Pulmonary artery endothelial cell (primary cell): ENCODE measurements around the gene ENPP4. TPM values are rescaled to one million over a fixed set of nuclear protein-coding genes. Genes with fewer than 3 reads are reported as not detected.
"Not testable (repeated sequence)": the region's sequence is repeated elsewhere in the genome, so short reads cannot be mapped to it uniquely, and the experiment has no call there.

Experiments used
- DNase-seq: peaks from one replicate; pipeline ENCODE4 v3.0.0-alpha.2; 2011; ENCODE audit warnings: low read depth, low spot score
- total RNA-seq: library from RNA; depleted of rRNA; stranded (reverse); fragments of >200 nt; gene quantifications from 2 replicates; pipeline ENCODE4 v1.2.3, GENCODE V29; 2014

ENPP4 gene, protein sequence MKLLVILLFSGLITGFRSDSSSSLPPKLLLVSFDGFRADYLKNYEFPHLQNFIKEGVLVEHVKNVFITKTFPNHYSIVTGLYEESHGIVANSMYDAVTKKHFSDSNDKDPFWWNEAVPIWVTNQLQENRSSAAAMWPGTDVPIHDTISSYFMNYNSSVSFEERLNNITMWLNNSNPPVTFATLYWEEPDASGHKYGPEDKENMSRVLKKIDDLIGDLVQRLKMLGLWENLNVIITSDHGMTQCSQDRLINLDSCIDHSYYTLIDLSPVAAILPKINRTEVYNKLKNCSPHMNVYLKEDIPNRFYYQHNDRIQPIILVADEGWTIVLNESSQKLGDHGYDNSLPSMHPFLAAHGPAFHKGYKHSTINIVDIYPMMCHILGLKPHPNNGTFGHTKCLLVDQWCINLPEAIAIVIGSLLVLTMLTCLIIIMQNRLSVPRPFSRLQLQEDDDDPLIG
- 8.7 and 11.9 TPM in 2 replicates for total RNA-seq

DNA sequence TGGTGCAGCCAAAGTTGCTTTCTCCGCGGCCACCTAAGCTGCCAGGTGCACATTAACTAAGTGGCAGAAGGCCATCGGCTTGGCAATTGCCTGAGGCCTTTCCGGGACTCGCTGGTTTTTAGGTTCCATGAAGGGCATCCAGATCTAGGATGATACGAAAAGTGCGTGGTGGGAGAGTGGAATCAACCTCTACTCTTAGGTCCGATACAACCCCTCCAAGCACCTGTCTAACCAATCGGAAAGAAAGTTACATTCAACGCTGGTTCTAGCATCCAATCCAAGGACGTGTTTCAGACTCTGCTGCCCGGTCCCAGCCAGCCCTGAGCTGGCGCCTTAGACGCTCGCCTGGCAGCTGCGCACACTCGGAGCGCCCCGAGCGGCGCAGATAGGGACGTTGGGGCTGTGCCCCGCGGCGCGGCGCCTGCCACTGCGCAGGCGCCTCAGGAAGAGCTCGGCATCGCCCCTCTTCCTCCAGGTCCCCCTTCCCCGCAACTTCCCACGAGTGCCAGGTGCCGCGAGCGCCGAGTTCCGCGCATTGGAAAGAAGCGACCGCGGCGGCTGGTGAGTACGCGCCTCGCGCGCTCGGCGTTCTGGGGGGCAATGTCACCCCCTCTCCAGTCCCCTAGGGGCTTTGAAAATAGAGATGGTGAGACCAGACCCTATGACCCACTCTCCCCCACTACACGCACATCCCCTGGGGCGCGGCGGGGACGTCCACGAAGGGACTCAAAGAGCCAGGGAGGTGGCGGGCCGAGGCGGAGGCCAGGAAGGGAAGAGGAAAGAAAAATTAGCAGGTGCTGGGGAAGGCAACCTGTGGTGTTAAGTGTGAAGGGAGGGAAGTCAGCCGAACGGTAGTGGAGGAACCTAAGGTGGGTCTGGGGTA lies at the start of gene ENPP4:
ENPP4 (plus strand) TSS at position 361 of the 883 bp plus-strand sequence. CDS start 9,595 bp downstream, outside the sequence.
- peak; percentile 27 for DNase-seq

DNA sequence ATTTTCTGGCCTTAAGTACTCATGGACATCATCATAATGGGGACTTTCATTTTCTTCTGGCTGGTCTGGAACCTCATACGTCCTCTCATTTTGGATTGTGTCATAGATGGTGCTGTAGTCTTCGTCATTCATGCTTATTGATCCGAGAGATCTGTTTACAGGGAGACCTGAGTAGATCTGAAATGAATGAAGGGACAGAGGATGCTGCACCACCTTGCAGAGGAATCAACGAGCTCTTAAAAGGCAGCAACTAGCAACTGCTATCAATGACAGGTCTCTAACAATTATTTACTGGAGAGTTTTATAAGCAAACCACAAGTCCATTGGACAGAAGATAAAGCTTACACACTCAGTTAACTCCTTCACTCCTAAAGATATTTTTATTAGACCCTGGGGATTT lies 49.7 kb upstream of the ENPP4 start:
- DNase-seq: no peak

DNA sequence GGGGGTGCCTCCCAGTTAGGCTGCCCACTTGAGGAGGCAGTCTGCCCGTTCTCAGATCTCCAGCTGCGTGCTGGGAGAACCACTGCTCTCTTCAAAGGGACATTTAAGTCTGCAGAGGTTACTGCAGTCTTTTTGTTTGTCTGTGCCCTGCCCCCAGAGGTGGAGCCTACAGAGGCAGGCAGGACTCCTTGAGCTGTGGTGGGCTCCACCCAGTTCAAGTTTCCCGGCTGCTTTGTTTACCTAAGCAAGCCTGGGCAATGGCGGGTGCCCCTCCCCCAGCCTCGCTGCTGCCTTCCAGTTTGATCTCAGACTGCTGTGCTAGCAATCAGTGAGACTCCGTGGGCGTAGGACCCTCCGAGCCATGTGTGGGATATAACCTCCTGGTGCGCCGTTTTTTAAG lies 44.1 kb upstream of the ENPP4 start:
- DNase-seq: not testable (repeated sequence)

DNA sequence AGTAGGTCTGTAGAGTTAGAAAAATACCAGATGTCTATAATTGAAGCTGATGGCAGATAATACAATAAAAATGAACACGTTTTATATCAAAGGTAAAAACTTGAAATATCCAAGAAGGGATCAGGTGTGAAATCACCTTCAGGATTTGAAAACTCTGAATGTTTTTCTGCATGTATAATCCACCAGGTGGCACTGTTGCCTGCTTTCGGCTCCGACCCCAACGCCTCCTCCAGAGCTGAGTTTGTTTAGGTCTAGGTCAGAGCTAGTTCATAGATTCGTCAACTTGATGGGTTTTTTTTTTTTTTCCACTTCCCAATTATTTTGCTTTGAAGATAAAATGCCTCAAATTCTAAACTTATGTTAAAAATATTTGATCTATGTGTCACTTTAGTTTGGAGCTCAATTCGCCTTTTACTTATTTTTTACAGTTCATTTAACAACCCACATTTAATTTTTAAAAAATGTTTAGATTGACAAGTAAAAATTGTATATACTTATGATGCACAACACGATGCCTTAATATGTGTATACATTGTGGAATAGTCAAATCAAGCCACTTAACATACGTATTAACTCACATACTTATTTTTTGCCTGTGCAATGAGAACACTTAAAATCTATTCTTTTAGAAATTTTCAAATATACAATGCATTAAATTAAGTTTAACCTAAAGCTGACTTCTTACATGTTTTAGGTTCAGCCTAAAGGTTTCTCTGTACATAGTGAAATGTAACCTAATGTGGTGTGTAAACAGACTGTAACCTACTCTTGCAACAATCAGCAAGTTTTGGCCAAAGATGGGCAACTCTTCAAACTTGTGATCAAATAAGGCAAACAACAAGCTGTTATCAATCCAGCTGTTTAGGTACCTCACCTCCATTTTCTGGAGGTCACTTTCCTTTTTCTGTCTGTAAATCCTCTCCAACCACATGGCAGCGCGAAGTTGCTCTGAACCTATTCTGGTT lies 39.4 kb upstream of the ENPP4 start:
- no peak for DNase-seq

DNA sequence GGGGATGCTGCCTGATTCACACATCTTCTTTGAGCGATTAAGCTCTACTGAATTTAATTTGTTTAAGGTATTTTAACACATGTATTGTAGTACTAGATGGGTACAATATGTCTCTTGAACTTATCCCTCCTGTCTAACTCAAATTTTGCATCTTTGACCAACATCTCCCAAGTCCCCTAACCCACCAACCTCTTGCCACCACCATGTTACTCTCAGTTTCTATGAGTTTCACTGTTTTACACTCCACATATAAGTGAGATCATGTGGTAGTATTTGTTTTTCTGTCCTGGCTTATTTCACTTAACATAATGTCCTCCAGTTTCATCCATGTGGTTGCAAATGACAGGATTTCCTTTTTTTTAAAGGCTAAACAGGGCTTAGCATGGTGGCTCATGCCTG lies 38.7 kb upstream of the ENPP4 start:
- no peak for DNase-seq

DNA sequence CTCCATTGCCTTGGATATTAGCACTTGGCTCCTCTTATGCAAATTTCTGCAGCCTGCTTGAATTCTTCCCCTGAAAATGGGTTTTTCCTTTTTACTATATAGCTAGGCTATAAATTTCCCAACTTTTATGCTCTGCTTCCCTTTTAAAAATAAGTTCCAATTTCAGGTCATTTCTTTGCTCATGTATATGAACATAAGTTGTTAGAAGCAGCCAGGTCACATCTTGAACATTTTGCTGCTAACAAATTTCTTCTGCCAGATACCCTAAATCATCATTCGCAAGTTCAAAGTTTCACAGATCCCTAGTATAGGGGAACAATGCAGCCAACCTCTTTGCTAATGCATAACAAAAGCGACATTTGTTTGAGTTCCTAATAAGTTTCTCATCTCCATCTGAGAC lies 34.5 kb upstream of the ENPP4 start:
- no peak for DNase-seq

DNA sequence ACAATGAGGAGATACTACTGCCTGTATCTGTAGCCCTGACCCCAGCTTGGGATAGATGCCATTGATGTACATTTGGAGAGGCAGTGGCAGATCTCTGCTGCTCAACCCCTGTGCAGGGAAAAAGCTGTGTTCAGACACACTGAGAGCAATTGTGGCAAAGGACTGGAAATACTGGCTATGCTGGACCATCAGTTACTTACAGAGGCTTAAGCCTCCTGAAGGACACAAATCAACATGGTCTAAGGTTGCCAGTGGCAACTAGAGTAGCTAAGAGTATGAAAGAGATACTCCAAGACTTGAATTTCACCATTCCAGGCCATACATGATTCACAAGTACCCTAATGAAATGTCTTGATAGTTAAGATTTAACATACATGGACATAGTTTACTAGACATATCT lies 32.4 kb upstream of the ENPP4 start:
- DNase-seq: no peak

DNA sequence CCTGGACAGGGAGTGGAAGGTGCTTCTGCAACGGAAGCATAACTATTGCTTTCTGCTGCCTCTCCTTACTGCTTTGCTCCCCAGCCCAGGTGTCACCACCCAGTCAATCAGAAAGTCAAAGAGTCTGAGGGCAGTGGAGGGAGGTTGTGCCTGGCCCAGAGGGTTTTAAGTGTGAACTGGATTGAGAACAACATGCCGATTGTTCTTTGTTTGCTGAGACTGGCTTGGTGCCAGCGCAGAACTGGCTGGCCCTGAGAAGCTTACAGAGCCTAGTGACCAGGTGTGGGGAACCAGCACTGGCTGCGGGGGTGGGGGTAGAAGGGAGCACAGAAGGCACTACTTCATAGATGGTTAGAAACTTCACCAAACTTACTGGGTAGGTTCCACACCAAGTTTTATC lies 31.1 kb upstream of the ENPP4 start:
- no peak for DNase-seq

DNA sequence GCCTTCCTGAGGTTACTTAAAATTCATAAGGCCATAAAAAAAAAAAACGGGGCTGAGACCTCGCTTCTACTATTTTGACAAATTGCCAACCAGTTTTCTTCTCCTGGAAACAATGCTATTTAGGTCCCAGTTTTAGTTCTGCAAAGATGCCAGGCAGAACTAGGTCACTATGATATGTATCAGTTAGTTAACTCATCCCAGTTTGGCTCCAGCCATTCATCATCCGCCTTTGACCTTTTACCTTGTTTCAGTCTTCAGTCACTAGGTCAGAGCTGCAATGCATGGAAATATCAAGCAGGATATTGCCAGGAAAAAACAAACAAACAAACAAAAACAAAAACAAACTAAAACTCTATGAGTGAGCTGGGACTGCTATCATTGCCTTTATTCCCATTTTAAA lies 29.8 kb upstream of the ENPP4 start:
- DNase-seq: no peak

DNA sequence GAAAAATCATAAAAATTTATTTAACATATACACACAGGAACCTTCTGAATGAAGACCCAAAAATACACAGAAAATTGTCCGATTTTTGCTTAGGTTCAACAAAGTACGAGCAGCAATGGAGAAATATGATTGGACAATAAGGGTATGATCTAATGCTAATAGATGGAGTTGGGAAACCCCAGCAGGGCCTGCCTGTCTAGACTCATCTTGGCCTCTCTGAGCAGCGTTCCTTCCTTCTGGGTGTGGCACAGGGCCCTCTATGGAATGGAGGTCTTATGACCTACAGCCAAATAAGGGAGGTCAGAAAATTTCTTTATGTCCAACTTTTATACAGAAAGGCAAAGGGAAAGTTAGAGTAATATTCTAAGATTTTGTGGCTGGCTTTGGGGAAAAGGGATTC lies 27.7 kb upstream of the ENPP4 start:
- no peak for DNase-seq

DNA sequence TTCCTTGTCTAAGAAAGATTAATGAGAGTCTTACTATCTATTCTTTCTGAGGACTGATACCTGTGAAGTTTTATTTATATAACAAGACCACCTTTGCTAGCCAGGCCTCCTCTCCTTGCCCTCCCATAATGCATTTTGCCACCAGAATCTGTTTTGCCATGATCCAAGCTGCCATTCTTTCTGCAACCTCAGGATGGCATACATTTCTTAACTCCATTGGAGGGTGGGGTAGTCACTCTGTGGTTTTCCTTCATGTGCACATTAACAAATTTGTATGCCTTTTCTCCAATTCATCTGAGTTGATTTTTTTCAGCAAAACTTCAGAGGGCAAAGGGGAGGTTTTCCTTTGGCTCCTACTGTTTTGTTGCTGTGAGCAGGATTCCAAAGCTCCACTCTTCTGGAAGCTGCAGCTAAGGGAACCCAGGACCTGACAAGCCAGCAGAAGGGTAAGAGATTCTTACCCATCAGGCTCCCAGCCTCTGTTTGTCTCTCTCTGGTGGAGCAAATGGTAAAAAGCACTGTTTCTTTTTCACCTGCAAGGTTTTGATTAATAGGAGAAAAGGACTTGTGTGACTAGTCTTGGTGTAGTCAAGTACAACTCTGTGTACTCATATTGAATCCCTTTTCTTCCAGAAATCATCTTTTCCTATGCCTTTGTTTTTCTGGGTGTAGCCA lies 26.2 kb upstream of the ENPP4 start:
- no peak for DNase-seq

DNA sequence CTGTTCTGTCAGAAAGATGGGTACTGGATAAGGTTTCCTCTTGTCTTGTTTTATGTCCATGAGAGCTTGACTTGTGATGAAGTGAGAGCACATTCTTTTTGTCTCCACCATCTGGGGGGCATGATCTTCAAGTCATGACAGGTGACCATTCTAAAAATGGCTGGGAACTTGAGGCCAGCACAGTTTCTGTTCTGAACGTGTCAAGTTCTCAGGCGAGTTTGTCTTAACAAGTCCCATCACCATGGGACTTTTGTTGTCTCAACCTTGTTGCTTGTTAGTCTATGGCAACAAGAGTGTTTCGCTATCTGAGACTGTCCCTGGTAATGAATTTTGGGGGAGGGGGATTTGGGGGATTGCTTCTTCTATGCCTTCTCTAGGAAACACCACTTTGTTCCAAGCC lies 25.6 kb upstream of the ENPP4 start:
- no peak for DNase-seq

DNA sequence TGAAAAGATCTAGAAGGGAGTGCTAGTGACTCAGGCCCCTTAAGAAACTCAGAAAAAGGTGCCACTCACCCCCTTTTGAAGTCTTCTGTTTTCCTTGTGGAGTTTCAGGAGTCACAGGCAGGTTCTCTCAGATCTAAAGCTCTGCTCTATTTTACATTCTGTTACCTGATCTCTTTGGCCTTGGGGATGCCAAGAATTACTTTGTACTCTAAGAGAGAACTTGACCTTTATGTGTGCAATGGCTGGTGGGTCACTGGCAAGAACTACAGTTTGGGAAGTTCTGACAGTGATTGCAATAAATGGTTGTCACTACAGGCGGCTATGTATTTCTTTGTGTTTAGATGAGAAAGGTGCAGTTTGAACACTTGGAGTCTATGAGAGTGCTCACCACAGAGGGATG lies 24.2 kb upstream of the ENPP4 start:
- DNase-seq: no peak

DNA sequence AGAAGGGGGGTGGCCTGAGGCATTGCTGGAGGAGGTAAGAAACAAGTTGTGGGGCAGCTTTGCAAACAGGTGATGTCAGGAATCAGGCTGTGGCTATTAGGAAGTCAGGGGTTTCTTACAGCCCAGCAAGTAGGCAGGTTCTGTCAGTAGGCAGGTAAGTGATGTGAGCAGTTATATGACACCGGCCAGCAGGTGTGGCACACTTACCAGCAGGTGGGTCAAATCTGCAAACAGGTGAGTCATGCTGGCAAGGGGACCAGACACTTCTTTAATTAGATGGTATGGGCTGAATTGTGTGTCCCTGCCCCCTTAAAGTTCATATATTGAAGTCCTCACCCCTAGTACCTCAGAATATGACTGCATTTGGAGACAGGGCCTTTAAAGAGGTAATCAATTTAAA lies 16.4 kb upstream of the ENPP4 start:
- no peak for DNase-seq

DNA sequence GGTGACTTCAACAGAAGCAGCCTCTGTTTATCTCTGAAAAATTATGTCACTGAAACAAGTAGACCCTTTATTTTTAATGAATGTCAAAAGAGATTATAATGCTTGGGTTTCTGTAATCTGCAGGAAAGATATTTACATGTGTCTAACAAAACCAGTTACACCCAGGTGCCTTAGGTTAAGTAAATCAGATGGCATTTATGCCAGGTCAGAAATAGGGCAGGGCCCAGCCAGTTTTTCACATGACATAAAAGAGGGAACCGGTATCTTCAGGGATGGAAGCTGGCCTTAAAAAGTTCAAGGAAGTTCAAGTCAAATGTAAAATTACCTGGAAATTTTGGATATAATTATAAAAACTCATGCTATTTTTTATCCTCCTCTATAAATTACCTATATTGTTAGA lies 14.2 kb upstream of the ENPP4 start:
- no peak for DNase-seq

DNA sequence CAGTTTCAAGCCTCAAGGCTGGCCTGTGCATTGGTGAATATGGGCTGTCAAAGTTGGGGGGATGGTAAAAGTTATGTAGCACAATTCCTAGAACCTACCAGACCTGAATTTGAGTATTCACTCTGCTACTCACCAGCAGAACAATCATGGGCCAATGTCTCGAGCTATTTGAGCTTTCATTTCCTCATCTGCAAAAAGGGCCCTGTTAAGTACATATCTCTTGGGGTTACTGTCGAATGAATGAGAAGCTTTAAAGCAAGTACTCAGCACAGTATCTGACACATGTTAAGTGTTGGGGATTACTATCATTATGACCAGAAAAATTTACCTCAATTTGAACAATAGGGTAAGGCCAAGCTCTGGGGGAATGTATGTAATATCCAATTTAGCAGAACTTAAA lies 13.5 kb upstream of the ENPP4 start:
- no peak for DNase-seq

DNA sequence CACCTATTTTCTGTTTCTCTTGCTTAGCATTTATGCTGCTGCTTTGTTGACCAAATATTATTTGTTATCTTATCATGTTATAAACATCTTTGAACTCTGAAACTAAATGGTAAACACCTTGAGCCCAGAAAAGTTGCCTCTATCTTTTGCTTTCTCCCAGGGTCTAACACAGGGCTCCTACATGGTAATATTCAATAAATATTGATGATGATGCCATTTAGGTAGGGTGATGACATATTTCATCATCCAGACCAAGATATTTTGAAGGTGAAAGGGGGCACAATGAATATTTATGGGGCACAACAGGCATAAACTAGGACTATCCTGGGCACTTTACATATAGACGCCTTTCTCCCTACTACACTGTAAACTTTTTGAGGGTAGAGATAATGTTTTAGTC lies 11.6 kb upstream of the ENPP4 start:
- DNase-seq: no peak

DNA sequence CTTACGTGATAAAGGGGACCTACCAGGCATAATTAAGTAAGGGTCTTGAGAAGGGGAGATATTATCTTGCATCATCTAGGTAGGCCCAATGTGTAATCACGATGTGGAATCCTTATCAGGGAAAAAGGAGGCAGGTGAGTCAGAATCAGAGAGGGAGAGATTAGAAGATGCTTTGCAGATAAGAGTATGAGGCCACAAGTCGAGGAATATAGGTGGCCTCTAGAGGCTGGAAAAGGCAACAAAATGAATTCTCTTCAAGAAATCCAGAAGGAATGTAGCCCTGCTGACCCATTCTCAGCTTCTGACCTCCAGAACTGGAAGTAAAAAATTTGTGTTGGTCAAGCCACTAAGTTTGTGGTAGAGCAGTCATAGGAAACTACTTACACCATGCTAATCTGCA lies 11.0 kb upstream of the ENPP4 start:
- no peak for DNase-seq

DNA sequence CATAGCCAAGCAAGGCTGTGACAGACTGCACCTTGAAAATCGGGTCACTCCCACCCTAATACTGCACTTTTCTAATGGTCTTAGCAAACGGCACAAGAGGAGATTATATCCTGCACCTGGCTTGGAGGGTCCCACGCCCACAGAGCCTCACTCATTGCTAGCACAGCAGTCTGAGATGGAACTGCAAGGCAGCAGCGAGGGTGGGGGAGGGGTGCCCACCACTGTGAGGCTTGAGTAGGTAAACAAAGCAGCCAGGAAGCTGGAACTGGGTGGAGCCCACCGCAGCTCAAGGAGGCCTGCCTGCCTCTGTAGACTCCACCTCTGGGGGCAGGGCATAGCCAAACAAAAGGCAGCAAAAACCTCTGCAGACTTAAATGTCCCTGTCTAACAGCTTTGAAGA lies 10.1 kb upstream of the ENPP4 start:
- not testable (repeated sequence) for DNase-seq

DNA sequence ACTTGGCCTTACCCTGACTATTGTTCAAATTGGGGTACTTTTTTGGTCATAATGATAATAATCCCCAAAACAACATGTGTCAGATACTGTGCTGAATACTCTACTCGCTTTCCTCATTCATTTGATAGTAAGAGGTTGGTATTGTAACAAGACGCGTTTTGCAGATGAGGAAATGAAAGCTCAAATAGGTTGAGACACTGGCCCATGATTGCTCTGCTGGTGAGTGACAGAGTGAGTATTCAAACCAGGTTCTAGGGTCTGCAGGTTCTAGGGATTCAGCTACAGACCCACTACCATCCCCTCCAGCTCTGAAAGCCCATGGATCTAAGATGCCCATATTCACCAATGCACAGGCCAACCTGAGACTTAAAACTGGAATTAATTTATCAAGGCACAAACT lies 1.3 kb upstream of the ENPP4 start:
- DNase-seq: no peak

DNA sequence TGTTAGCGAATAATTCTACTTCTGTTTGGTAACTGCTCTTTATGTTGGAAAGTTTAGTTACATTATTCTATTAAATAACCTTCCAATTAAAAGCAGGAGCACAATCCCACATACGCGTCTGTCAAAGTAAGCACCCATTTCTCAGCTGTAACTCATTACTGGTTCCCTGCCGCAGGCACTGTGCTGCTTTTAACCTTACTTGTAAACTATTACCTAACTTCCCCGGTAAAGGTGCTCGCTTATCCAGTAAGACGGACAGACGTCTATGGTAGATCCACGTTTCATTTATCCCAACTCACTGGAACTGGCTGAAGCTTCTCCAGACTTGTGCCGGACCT lies 529 bp upstream of the ENPP4 start:
- no peak for DNase-seq
